Thoracic aorta (tissue), 2 donors: ENCODE measurements around the gene XAB2. TPM values are rescaled to one million over a fixed set of nuclear protein-coding genes. Genes with fewer than 3 reads are reported as not detected.

ENCODE experiments used
- ATAC-seq: fragments of 150-250 bp; one replicate; pipeline ENCODE4 v1.8.0; 2017; ENCODE audit warnings: low read depth; ENCODE audit not compliant: insufficient number of reproducible peaks, low FRiP score
- DNase-seq: peaks from one replicate; pipeline ENCODE4 v3.0.0-alpha.2; 2020; ENCODE audit warnings: low spot score
- H3K27ac ChIP-seq, 2 donors: fragments of 200-600 bp; sonication (generic); 1 replicate in 1 of 2; 2 replicates in 1 of 2; pipeline ENCODE4 v1.5.1; 2016; ENCODE audit warnings: mild to moderate bottlenecking in 2 of 2, moderate library complexity in 2 of 2
- H3K27me3 ChIP-seq: fragments of 200-600 bp; sonication (generic); replicated peaks from 2 replicates; pipeline ENCODE4 v1.6.0; 2016; ENCODE audit warnings: mild to moderate bottlenecking; ENCODE audit not compliant: insufficient read depth
- H3K36me3 ChIP-seq: fragments of 200-600 bp; sonication (generic); one replicate; pipeline ENCODE4 v1.5.1; 2016
- H3K4me1 ChIP-seq, 2 donors: fragments of 200-600 bp; sonication (generic); 1 replicate in 1 of 2; 2 replicates in 1 of 2; pipeline versions ENCODE4 v1.5.1 to v1.6.0; 2016; ENCODE audit warnings: low read depth in 2 of 2, mild to moderate bottlenecking in 1 of 2; ENCODE audit not compliant: control insufficient read depth in 1 of 2
- H3K4me3 ChIP-seq: fragments of 200-600 bp; sonication (generic); 2 replicates; pipeline ENCODE4 v1.5.1; 2016; ENCODE audit warnings: mild to moderate bottlenecking
- H3K9me3 ChIP-seq: fragments of 200-600 bp; sonication (generic); 2 replicates; pipeline ENCODE4 v1.5.1; 2016
- CTCF ChIP-seq: fragments of 200-600 bp; sonication (generic); IDR thresholded peaks from one replicate; pipeline ENCODE4 v1.5.1; 2019; ENCODE audit warnings: antibody characterized with exemption
- total RNA-seq, 2 donors: library from RNA; depleted of rRNA; stranded (reverse); fragments of >200 nt; gene quantifications; one replicate each; pipeline versions ENCODE4 v1.1.0 to v1.2.3, GENCODE V29; 2016

The XAB2 gene
- total RNA-seq, 2 donors from 2014 or later = 34.1 to 40.6 TPM

- Histone ChIP-seq H3K27me3 (no peaks in the 10 kb centered on the region), H3K9me3 (no peaks in the 10 kb centered on the region), H3K36me3 (no peaks in the 10 kb centered on the region), H3K4me1 (no peaks in the 10 kb centered on the region), H3K4me3 (no peak within 1 kb of the TSS), H3K27ac (no peak within 1 kb of the TSS)
- TF ChIP-seq CTCF = no peak
- ATAC-seq (no peak), DNase-seq (no peak)
Observed at GRCh38 chr19:7668842-7669241, 39.5 kb upstream of the XAB2 start, which contains the start of gene RETN. Gene RETN, plus strand, starts transcription at chr19:7669049. Its CDS starts 278 bp downstream, at chr19:7669327.

- no peak for TF ChIP-seq CTCF
- DNase-seq (no peak), ATAC-seq (no peak)
- no peaks in the 10 kb centered on the region for H3K4me1 ChIP-seq
- no peaks in the 10 kb centered on the region for H3K36me3 ChIP-seq
- H3K27me3 ChIP-seq = no peaks in the 10 kb centered on the region
- no peak overlapping the region for H3K4me3 ChIP-seq
- H3K27ac ChIP-seq = no peak overlapping the region
- no peaks in the 10 kb centered on the region for H3K9me3 ChIP-seq
Observed at GRCh38 chr19:7665076-7665475, 35.7 kb upstream of the XAB2 start.

- no peak for TF ChIP-seq CTCF
- ATAC-seq (no peak), DNase-seq (no peak)
- Histone ChIP-seq H3K4me3 (no peak overlapping the region), H3K27ac (no peak overlapping the region), H3K9me3 (no peaks in the 10 kb centered on the region), H3K27me3 (no peaks in the 10 kb centered on the region), H3K36me3 (no peaks in the 10 kb centered on the region), H3K4me1 (no peaks in the 10 kb centered on the region)
Observed at GRCh38 chr19:7663706-7664105, 34.4 kb upstream of the XAB2 start.

GRCh38 chr19:7662657-7663056, 33.3 kb upstream of the XAB2 start:
- ATAC-seq (no peak), DNase-seq (no peak)
- no peaks in the 10 kb centered on the region for H3K36me3 ChIP-seq
- no peaks in the 10 kb centered on the region for H3K4me1 ChIP-seq
- H3K4me3 ChIP-seq = no peak overlapping the region
- H3K27ac ChIP-seq = no peak overlapping the region
- no peak for TF ChIP-seq CTCF
- H3K9me3 ChIP-seq = no peaks in the 10 kb centered on the region
- no peaks in the 10 kb centered on the region for H3K27me3 ChIP-seq

- no peak for DNase-seq
- Histone ChIP-seq H3K9me3 (no peaks in the 10 kb centered on the region), H3K4me1 (no peaks in the 10 kb centered on the region), H3K27me3 (no peaks in the 10 kb centered on the region), H3K4me3 (no peak overlapping the region), H3K36me3 (no peaks in the 10 kb centered on the region), H3K27ac (no peak overlapping the region)
- no peak for ATAC-seq
- no peak for TF ChIP-seq CTCF
Observed at GRCh38 chr19:7661744-7662538, 32.6 kb upstream of the XAB2 start.
